Renal cortex interstitium (tissue), 15 donors: ENCODE results near the gene IL10. TPM values are rescaled to one million over a fixed set of nuclear protein-coding genes. Genes with fewer than 3 reads are reported as not detected.
A peak's percentile ranks its signal among the peaks of the same experiment; 100 is the strongest.

ENCODE experiments used
- DNase-seq, 11 donors: peaks; one replicate each; pipeline ENCODE4 v3.0.0-alpha.2; 2013; ENCODE audit warnings: low read depth in 9 of 11, low spot score in 4 of 11; ENCODE audit errors: extremely low read depth in 1 of 11
- long read RNA-seq, 16 experiments: transcript quantifications; one replicate each; lab custom pipeline, GENCODE V29; 2026
- polyA plus RNA-seq, 3 donors: library from polyadenylated mRNA; unstranded; fragments of 120-200 nt; gene quantifications; one replicate each; pipeline ENCODE4 v1.2.1, GENCODE V29; 2013; ENCODE audit not compliant: insufficient read length in 3 of 3

IL10 gene
- under 1 TPM; 0.39 to 0.65 (median 0.40) TPM for polyA plus RNA-seq
- long read RNA-seq, donor 1, result 0 reads
- long read RNA-seq, donor 2, result 0 reads
- long read RNA-seq, donor 3, result 0 reads
- long read RNA-seq, donor 4, result 0 reads
- long read RNA-seq, donor 5, result 0 reads
- long read RNA-seq, donor 6, result 0 reads
- long read RNA-seq, donor 7, result 0 reads
- long read RNA-seq, donor 8, result 0 reads
- long read RNA-seq, donor 9, result 0 reads
- long read RNA-seq, donor 10, partial matches to known transcripts, result 0 of 1 reads
- long read RNA-seq, donor 10, other reads (novel, unspliced or antisense), result 0 of 1 reads
- long read RNA-seq, donor 11, result 0 reads
- long read RNA-seq, donor 12, result 0 reads
- long read RNA-seq, donor 13, result 0 reads
- long read RNA-seq, donor 14, result 0 reads
- long read RNA-seq, donor 15, result 0 reads
- long read RNA-seq, donor 16, result 0 reads

- no peak for DNase-seq
Observed at GRCh38 chr1:206772243-206772937, at the start of gene IL10. IL10 (minus strand) TSS chr1:206772494; CDS start chr1:206772435, 59 bp downstream.

- DNase-seq, result no peak
Observed at GRCh38 chr1:206821493-206821892, 49.2 kb upstream of the IL10 start.

GRCh38 chr1:206816390-206817287 is 44.3 kb upstream of the IL10 start:
- DNase-seq, result no peak

GRCh38 chr1:206814716-206815341 is 42.5 kb upstream of the IL10 start:
- DNase-seq, result peak in 2 of 11 donors; percentile 16 to 51

- no peak for DNase-seq
Observed at GRCh38 chr1:206812471-206812870, 40.2 kb upstream of the IL10 start.

GRCh38 chr1:206809504-206810084 is 37.3 kb upstream of the IL10 start:
- DNase-seq, result no peak

- peak in 1 of 11 donors; percentile 16 for DNase-seq
Observed at GRCh38 chr1:206808615-206809014, 36.3 kb upstream of the IL10 start.

- DNase-seq, result no peak
Observed at GRCh38 chr1:206805357-206805756, 33.1 kb upstream of the IL10 start.

- no peak for DNase-seq
Observed at GRCh38 chr1:206804156-206804737, 32.0 kb upstream of the IL10 start.

GRCh38 chr1:206803221-206803730 is 31.0 kb upstream of the IL10 start:
- DNase-seq, result no peak

- no peak for DNase-seq
Observed at GRCh38 chr1:206802401-206802800, 30.1 kb upstream of the IL10 start.

GRCh38 chr1:206801467-206801866 is 29.2 kb upstream of the IL10 start:
- DNase-seq, result no peak

GRCh38 chr1:206800891-206801290 is 28.6 kb upstream of the IL10 start:
- DNase-seq, result no peak

- no peak for DNase-seq
Observed at GRCh38 chr1:206800411-206800810, 28.1 kb upstream of the IL10 start.

GRCh38 chr1:206799311-206799710 is 27.0 kb upstream of the IL10 start:
- DNase-seq, result no peak

GRCh38 chr1:206798384-206798996 is 26.2 kb upstream of the IL10 start:
- no peak for DNase-seq

GRCh38 chr1:206797534-206798383 is 25.5 kb upstream of the IL10 start:
- DNase-seq, result no peak
